H1 (cell line): ENCODE data around the gene POLR2H. TPM values are rescaled to one million over a fixed set of nuclear protein-coding genes. Genes with fewer than 3 reads are reported as not detected.

Experiments used
- CTCF ChIA-PET: fragments of 300-600 bp; sonication (Branson Sonifier 250); formaldehyde crosslinking; loops from one replicate; lab custom pipeline; 2021; ENCODE audit not compliant: partially characterized antibody; lab: Charles Lee
- POLR2A ChIA-PET: fragments of 300-600 bp; sonication (Branson Sonifier 250); formaldehyde crosslinking; loops from one replicate; lab custom pipeline; 2021; ENCODE audit warnings: inconsistent platforms; ENCODE audit not compliant: partially characterized antibody; lab: Charles Lee
- DNase-seq, 2 experiments: peaks; one replicate each; pipeline versions ENCODE4 v3.0.0 to v3.0.0-alpha.2; 2010 to 2022; ENCODE audit warnings: low spot score in 2 of 2, low read depth in 1 of 2, mixed read lengths in 1 of 2
- FAIRE-seq: peaks from 2 replicates; lab custom pipeline; 2011; peaks lifted over from hg19 to GRCh38; lab: Jason Lieb, UNC
- H2AFZ ChIP-seq: 2 replicates; pipeline ENCODE4 v1.8.1; 2012; ENCODE audit warnings: low read length, inconsistent platforms
- H2AK5ac ChIP-seq: 2 replicates; pipeline ENCODE4 v1.6.1; 2013; ENCODE audit warnings: low read depth, low read length
- H2BK120ac ChIP-seq: replicated peaks from 2 replicates; pipeline ENCODE3; 2013; ENCODE audit warnings: low read depth, low read length, inconsistent platforms
- H2BK12ac ChIP-seq: 2 replicates; pipeline ENCODE4 v1.6.1; 2013; ENCODE audit warnings: low read depth, low read length
- H2BK15ac ChIP-seq: 2 replicates; pipeline ENCODE4 v1.6.1; 2013; ENCODE audit warnings: low read length
- H2BK20ac ChIP-seq: 2 replicates; pipeline ENCODE4 v1.6.1; 2013; ENCODE audit warnings: low read length
- H2BK5ac ChIP-seq: 2 replicates; pipeline ENCODE4 v1.6.1; 2013; ENCODE audit warnings: low read depth, low read length
- H3K14ac ChIP-seq: 2 replicates; pipeline ENCODE4 v1.6.1; 2013; ENCODE audit warnings: inconsistent platforms; ENCODE audit not compliant: insufficient read length
- H3K18ac ChIP-seq: 2 replicates; pipeline ENCODE4 v1.6.1; 2013; ENCODE audit warnings: low read length; ENCODE audit errors: extremely low read depth
- H3K23ac ChIP-seq: 2 replicates; pipeline ENCODE4 v1.6.1; 2013; ENCODE audit warnings: inconsistent platforms; ENCODE audit not compliant: insufficient read length
- H3K23me2 ChIP-seq: 2 replicates; pipeline ENCODE4 v1.6.1; 2013; ENCODE audit warnings: low read depth, low read length
- H3K27ac ChIP-seq: 2 replicates; pipeline ENCODE4 v1.6.1; 2011; ENCODE audit warnings: low read depth, low read length, inconsistent platforms
- H3K27me3 ChIP-seq, 4 experiments: replicated peaks in 1 of 4; 1 replicate in 1 of 4; 2 replicates in 3 of 4; pipeline versions ENCODE4 v1.6.1 to v1.8.1; 2011 to 2013; ENCODE audit warnings: low read length in 3 of 4, mild to moderate bottlenecking in 3 of 4, inconsistent platforms in 2 of 4, mixed read lengths in 2 of 4, moderate library complexity in 1 of 4; ENCODE audit not compliant: control insufficient read depth in 3 of 4, insufficient read depth in 3 of 4; ENCODE audit errors: extremely low read depth in 1 of 4
- H3K36me3 ChIP-seq, 4 experiments: 2 replicates each; pipeline versions ENCODE4 v1.6.1 to v1.8.1; 2011 to 2013; ENCODE audit warnings: mild to moderate bottlenecking in 4 of 4, low read length in 3 of 4, moderate library complexity in 2 of 4, control low read depth in 1 of 4, inconsistent platforms in 1 of 4; ENCODE audit not compliant: insufficient read depth in 4 of 4, control insufficient read depth in 2 of 4
- H3K4ac ChIP-seq: replicated peaks from 2 replicates; pipeline ENCODE3; 2013; ENCODE audit warnings: low read length, low read depth, mixed read lengths, inconsistent platforms; ENCODE audit not compliant: insufficient read length
- H3K4me1 ChIP-seq, 4 experiments: replicated peaks in 1 of 4; 1 replicate in 1 of 4; 2 replicates in 3 of 4; pipeline versions ENCODE4 v1.6.1 to v1.8.1; 2011 to 2013; ENCODE audit warnings: low read length in 3 of 4, inconsistent platforms in 2 of 4, mixed read lengths in 1 of 4; ENCODE audit not compliant: insufficient read depth in 4 of 4, control insufficient read depth in 3 of 4
- H3K4me2 ChIP-seq, 2 experiments: 2 replicates each; pipeline versions ENCODE4 v1.6.1 to v1.8.1; 2011 to 2013; ENCODE audit warnings: low read depth in 2 of 2, low read length in 2 of 2, control low read depth in 1 of 2, inconsistent platforms in 1 of 2, mild to moderate bottlenecking in 1 of 2; ENCODE audit not compliant: insufficient read depth in 1 of 2
- H3K4me3 ChIP-seq, 4 experiments: fragments of 200-600, 300-600 bp in 1 of 4; sonication (generic), shearing (Covaris generic), sonication (Bioruptor Twin) in 1 of 4; 2 replicates each; pipeline versions ENCODE4 v1.5.1 to v1.8.1; 2011 to 2016; ENCODE audit warnings: low read length in 4 of 4, low read depth in 3 of 4, control low read depth in 2 of 4, inconsistent platforms in 2 of 4, mild to moderate bottlenecking in 2 of 4, mixed read lengths in 1 of 4, moderate library complexity in 1 of 4; ENCODE audit not compliant: insufficient read depth in 2 of 4; ENCODE audit errors: extremely low read depth in 1 of 4
- H3K56ac ChIP-seq: replicated peaks from 2 replicates; pipeline ENCODE3; 2013; ENCODE audit warnings: low read depth, mild to moderate bottlenecking, mixed read lengths, low read length, inconsistent platforms; ENCODE audit not compliant: insufficient read length
- H3K79me1 ChIP-seq: 2 replicates; pipeline ENCODE4 v1.6.1; 2013; ENCODE audit warnings: low read depth, low read length, control low read depth
- H3K79me2 ChIP-seq, 2 experiments: 2 replicates each; pipeline versions ENCODE4 v1.6.1 to v1.8.1; 2012 to 2013; ENCODE audit warnings: low read length in 2 of 2, mild to moderate bottlenecking in 2 of 2, inconsistent platforms in 1 of 2; ENCODE audit not compliant: insufficient read depth in 2 of 2, control insufficient read depth in 1 of 2
- H3K9ac ChIP-seq, 4 experiments: replicated peaks in 1 of 4; 1 replicate in 1 of 4; 2 replicates in 3 of 4; pipeline versions ENCODE4 v1.6.1 to v1.8.1; 2011 to 2013; ENCODE audit warnings: low read depth in 3 of 4, low read length in 3 of 4, control low read depth in 2 of 4, mild to moderate bottlenecking in 2 of 4, moderate library complexity in 2 of 4, inconsistent platforms in 1 of 4; ENCODE audit errors: extremely low read depth in 1 of 4
- H3K9me3 ChIP-seq, 2 experiments: 2 replicates each; pipeline versions ENCODE4 v1.6.1 to v1.8.1; 2012 to 2013; ENCODE audit warnings: mild to moderate bottlenecking in 2 of 2, moderate library complexity in 2 of 2, control low read depth in 1 of 2, inconsistent platforms in 1 of 2, low read depth in 1 of 2, low read length in 1 of 2, mixed read lengths in 1 of 2; ENCODE audit not compliant: insufficient read depth in 2 of 2
- H4K20me1 ChIP-seq, 2 experiments: replicated peaks in 1 of 2; 2 replicates each; pipeline versions ENCODE3 to v1.8.1; 2011 to 2013; ENCODE audit warnings: inconsistent platforms in 2 of 2, low read length in 2 of 2, mild to moderate bottlenecking in 1 of 2; ENCODE audit not compliant: insufficient read depth in 2 of 2, control insufficient read depth in 1 of 2
- H4K5ac ChIP-seq: 2 replicates; pipeline ENCODE4 v1.6.1; 2013; ENCODE audit warnings: low read length, low read depth, mixed read lengths, inconsistent platforms; ENCODE audit not compliant: insufficient read length
- H4K8ac ChIP-seq: 2 replicates; pipeline ENCODE4 v1.8.0; 2013; ENCODE audit warnings: mild to moderate bottlenecking, moderate library complexity, low read length, inconsistent platforms; ENCODE audit not compliant: insufficient read depth; ENCODE audit errors: extremely low read depth
- H4K91ac ChIP-seq: replicated peaks from 2 replicates; pipeline ENCODE3; 2013; ENCODE audit warnings: low read length, mixed read lengths, inconsistent platforms; ENCODE audit not compliant: insufficient read length
- WGBS, 2 experiments: shearing (Covaris generic) in 1 of 2; methylation state at CpG; one replicate each; pipeline versions ENCODE4 v1.1.6 to v1.1.7; 2013 to 2015; ENCODE audit warnings: low lambda C conversion rate in 2 of 2, mixed read lengths in 2 of 2, inconsistent platforms in 1 of 2, low coverage in 1 of 2, missing lambda C conversion rate in 1 of 2; ENCODE audit not compliant: insufficient replicate concordance in 2 of 2, insufficient coverage in 1 of 2, insufficient read length in 1 of 2; ENCODE audit errors: extremely low coverage in 1 of 2, missing lambda C conversion rate in 1 of 2; 5-methylcytosine and 5-hydroxymethylcytosine counted together
- polyA plus RNA-seq, 7 experiments: library from polyadenylated mRNA; depleted of rRNA in 3 of 7; stranded (reverse) in 5 of 7; unstranded in 2 of 7; fragments of >200 nt in 5 of 7; fragments of 200-250 nt in 2 of 7; gene quantifications; 1 replicate in 5 of 7; 2 replicates in 1 of 7; 4 replicates in 1 of 7; pipeline versions ENCODE4 v1.2.1 to v1.2.3, GENCODE V29; 2011 to 2013; ENCODE audit warnings: missing spikeins in 2 of 7, mixed read lengths in 2 of 7
- total RNA-seq: library from RNA; stranded (reverse); fragmentation: NEBNext Ultra II Directional; extraction: Animal tissue kit (Norgen Biotek cat#: 25700); gene quantifications from 2 replicates; pipeline ENCODE4 v1.2.1, GENCODE V29; 2021

POLR2H gene
- total and polyA plus RNA-seq, 2 of the 8 experiments (the other 6 are each of a cell fraction or from before 2014, with no cell fraction given): 113 to 335 TPM

DNA sequence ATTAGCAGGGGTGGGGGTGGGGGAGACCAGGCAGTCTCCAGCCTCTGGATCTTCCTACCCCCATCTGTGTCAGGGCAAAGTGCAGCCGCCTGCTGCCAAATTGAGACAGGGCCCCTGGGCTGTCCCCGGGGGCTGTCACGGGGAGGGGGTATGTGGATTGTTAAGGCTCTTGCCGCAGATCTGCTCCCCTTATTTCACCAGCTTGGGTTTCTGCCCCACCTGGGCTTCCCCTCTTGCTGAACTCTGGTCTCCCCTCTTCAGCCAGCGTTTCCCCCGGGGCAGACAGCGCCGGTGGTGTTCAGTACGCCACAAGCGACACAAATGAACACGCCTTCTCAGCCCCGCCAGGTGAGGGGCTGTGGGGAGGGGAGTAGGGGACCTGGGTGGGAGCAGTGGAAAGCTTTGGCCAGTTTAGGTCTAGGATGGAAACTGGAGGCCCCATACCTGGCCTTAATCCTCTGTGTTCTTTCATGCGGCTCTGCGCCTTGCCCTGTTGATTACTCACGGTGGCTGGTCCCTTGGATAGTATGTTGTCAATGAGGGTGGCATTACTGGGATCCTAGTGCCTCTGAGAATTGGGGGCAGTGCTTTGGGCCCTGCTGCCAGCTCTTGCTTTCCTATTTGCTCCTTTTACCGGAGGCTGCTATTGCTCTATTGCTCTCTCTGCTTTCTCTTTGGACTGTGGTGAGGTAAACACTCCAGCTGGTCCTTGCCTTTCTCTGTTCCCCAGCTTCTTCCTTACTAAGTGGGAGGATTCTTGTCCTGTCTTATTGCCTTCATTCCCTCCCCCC is 45.4 kb upstream of the POLR2H start:
- Histone ChIP-seq H3K36me3 (peaks cover 16 to 43% (median 27%) of the 10 kb centered on the region in 4 experiments; a peak in 7 of 8 replicates), H3K18ac (no peak overlapping the region; the same call in 1 of the 2 replicates), H2BK12ac (no peak overlapping the region), H3K79me1 (peaks cover 11% of the 10 kb centered on the region), H3K27me3 (no peaks in the 10 kb centered on the region), H3K4ac (no peak overlapping the region), H3K9ac (peak overlapping the region in 2 of 4 experiments; percentile 36 to 44; a peak in 4 of 7 replicates), H3K4me1 (peaks cover 3 to 9% (median 6%) of the 10 kb centered on the region in 4 experiments), H3K79me2 (peaks cover 37 to 62% of the 10 kb centered on the region in 2 experiments), H2BK5ac (no peak overlapping the region), H2BK20ac (no peak overlapping the region), H4K5ac (no peak overlapping the region), H4K20me1 (peaks cover 29 to 36% of the 10 kb centered on the region in 2 experiments), H3K4me2 (peak overlapping the region; percentile 85 to 97), H3K56ac (no peak overlapping the region), H2BK120ac (no peak overlapping the region), H3K23ac (no peak overlapping the region), H3K23me2 (no peaks in the 10 kb centered on the region; the same call in 1 of the 2 replicates), H3K9me3 (no peaks in the 10 kb centered on the region), H4K8ac (peak overlapping the region; percentile 57; the same call in 1 of the 2 replicates), H2AFZ (no peak overlapping the region), H2AK5ac (no peak overlapping the region), H3K14ac (no peak overlapping the region), H2BK15ac (no peak overlapping the region), H3K27ac (no peak overlapping the region), H4K91ac (no peak overlapping the region), H3K4me3 (peak overlapping the region; percentile 44 to 96 (median 77); a peak in 6 of 8 replicates)
- 83% methylated on average over 11 of the region's 16 CpGs; no CpG with 5 or more reads in 1 of the 2 experiments for WGBS, 2 experiments
- CTCF ChIA-PET: interaction anchor here (0.6 to 1.9 kb wide), 6 partner anchors 10 to 146 kb away, joined by 3 to 4 read pairs (median 4); no protein-coding TSS in a partner anchor
- DNase-seq (no peak), FAIRE-seq (no peak)
- POLR2A ChIA-PET: interaction anchor here (0.6 to 12.3 kb wide), 22 partner anchors 11 to 488 kb away, joined by 3 to 148 read pairs (median 4); partner anchors contain the start of genes CLCN2, EIF2B5, FAM131A and PARL
